ENCODE measurements around the gene ARSG. TPM values are rescaled to one million over a fixed set of nuclear protein-coding genes. Genes with fewer than 3 reads are reported as not detected.
"Not testable (repeated sequence)": the region's sequence is repeated elsewhere in the genome, so short reads cannot be mapped to it uniquely, and the experiment has no call there.

The ARSG gene
- polyA plus RNA-seq, 1 donor from 2014 or later: 16.9 TPM

DNA sequence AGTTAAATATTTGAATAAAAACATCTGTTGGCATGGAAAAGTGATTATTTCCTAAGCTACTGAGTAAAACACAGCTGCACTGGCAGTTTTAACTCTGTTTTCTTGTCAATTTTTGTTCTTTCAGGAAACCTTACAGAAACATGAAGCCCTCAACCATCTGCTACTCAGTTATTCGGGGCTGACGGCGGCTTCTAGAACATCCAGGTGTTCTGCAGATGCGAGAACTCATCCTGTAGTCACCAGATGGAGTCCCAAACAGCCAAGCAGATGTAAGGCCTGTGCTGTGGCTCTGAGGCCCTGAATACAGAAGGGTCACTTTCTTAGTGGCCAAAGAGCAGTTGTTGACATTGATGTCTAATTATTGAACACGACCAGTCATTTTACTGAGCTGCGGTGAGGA is 15.5 kb downstream of the ARSG start:
- no peaks in the 10 kb centered on the region for H3K27me3 ChIP-seq (ENCODE audit: insufficient read depth, low read depth, low read length)
- H3K9me2 ChIP-seq (ENCODE audit: insufficient read depth, low read length): no peaks in the 10 kb centered on the region
- H3K36me3 ChIP-seq (ENCODE audit: insufficient read depth, low read length): no peaks in the 10 kb centered on the region
- no peak overlapping the region for H3K4me3 ChIP-seq (ENCODE audit: low read length)
- H3K27ac ChIP-seq (ENCODE audit: low read length): no peak overlapping the region
- H3K9me3 ChIP-seq (ENCODE audit: low read length): peaks cover 2% of the 10 kb centered on the region
- H2AFZ ChIP-seq (ENCODE audit: low read depth, low read length): no peak overlapping the region
- no peaks in the 10 kb centered on the region for H3K79me2 ChIP-seq (replicated peaks; ENCODE audit: insufficient read depth, low read length)
- no peaks in the 10 kb centered on the region for H4K20me1 ChIP-seq (ENCODE audit: insufficient read depth)
- no peaks in the 10 kb centered on the region for H3F3A ChIP-seq (ENCODE audit: insufficient read depth, low read length, poor library complexity, severe bottlenecking)
- no peak overlapping the region for H3K9ac ChIP-seq (ENCODE audit: low read length)
- TF ChIP-seq EZH2 (IDR thresholded peaks at IDR 0.05; ENCODE audit: borderline replicate concordance, insufficient read depth, low read length, poor library complexity, severe bottlenecking) (no peak), POLR2AphosphoS5 (IDR thresholded peaks at IDR 0.05) (no peak), CTCF (IDR thresholded peaks at IDR 0.05; ENCODE audit: poor library complexity, severe bottlenecking) (no peak), MXI1 (conservative IDR thresholded peaks at IDR 0.05; ENCODE audit: poor library complexity, severe bottlenecking) (no peak), RAD21 (conservative IDR thresholded peaks at IDR 0.05) (no peak), TAF1 (IDR thresholded peaks at IDR 0.05; ENCODE audit: low read depth) (no peak), SMC3 (conservative IDR thresholded peaks at IDR 0.05; ENCODE audit: poor library complexity) (no peak), EP300 (conservative IDR thresholded peaks at IDR 0.05; ENCODE audit: poor library complexity, severe bottlenecking) (no peak)
- TF ChIP-seq, protein P1, sequence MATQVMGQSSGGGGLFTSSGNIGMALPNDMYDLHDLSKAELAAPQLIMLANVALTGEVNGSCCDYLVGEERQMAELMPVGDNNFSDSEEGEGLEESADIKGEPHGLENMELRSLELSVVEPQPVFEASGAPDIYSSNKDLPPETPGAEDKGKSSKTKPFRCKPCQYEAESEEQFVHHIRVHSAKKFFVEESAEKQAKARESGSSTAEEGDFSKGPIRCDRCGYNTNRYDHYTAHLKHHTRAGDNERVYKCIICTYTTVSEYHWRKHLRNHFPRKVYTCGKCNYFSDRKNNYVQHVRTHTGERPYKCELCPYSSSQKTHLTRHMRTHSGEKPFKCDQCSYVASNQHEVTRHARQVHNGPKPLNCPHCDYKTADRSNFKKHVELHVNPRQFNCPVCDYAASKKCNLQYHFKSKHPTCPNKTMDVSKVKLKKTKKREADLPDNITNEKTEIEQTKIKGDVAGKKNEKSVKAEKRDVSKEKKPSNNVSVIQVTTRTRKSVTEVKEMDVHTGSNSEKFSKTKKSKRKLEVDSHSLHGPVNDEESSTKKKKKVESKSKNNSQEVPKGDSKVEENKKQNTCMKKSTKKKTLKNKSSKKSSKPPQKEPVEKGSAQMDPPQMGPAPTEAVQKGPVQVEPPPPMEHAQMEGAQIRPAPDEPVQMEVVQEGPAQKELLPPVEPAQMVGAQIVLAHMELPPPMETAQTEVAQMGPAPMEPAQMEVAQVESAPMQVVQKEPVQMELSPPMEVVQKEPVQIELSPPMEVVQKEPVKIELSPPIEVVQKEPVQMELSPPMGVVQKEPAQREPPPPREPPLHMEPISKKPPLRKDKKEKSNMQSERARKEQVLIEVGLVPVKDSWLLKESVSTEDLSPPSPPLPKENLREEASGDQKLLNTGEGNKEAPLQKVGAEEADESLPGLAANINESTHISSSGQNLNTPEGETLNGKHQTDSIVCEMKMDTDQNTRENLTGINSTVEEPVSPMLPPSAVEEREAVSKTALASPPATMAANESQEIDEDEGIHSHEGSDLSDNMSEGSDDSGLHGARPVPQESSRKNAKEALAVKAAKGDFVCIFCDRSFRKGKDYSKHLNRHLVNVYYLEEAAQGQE (IDR thresholded peaks at IDR 0.05; ENCODE audit: borderline replicate concordance): no peak
- H3K4me2 ChIP-seq (ENCODE audit: low read length): no peak overlapping the region

- Histone ChIP-seq H3K79me2 (replicated peaks; ENCODE audit: insufficient read depth, low read length) (no peaks in the 10 kb centered on the region), H3K4me3 (ENCODE audit: low read length) (no peak overlapping the region), H3K27me3 (ENCODE audit: insufficient read depth, low read depth, low read length) (no peaks in the 10 kb centered on the region), H3K9me2 (ENCODE audit: insufficient read depth, low read length) (no peaks in the 10 kb centered on the region), H3K36me3 (ENCODE audit: insufficient read depth, low read length) (no peaks in the 10 kb centered on the region), H3K27ac (ENCODE audit: low read length) (no peak overlapping the region), H3K9me3 (ENCODE audit: low read length) (no peaks in the 10 kb centered on the region), H4K20me1 (ENCODE audit: insufficient read depth) (no peaks in the 10 kb centered on the region), H3K9ac (ENCODE audit: low read length) (no peak overlapping the region), H3K4me2 (ENCODE audit: low read length) (no peak overlapping the region), H2AFZ (ENCODE audit: low read depth, low read length) (no peak overlapping the region), H3F3A (ENCODE audit: insufficient read depth, low read length, poor library complexity, severe bottlenecking) (no peaks in the 10 kb centered on the region)
- TF ChIP-seq TAF1 (IDR thresholded peaks at IDR 0.05; ENCODE audit: low read depth) (no peak), POLR2AphosphoS5 (IDR thresholded peaks at IDR 0.05) (no peak), MXI1 (conservative IDR thresholded peaks at IDR 0.05; ENCODE audit: poor library complexity, severe bottlenecking) (no peak), SMC3 (conservative IDR thresholded peaks at IDR 0.05; ENCODE audit: poor library complexity) (no peak), EZH2 (IDR thresholded peaks at IDR 0.05; ENCODE audit: borderline replicate concordance, insufficient read depth, low read length, poor library complexity, severe bottlenecking) (no peak)
- TF ChIP-seq, protein P1 (IDR thresholded peaks at IDR 0.05; ENCODE audit: borderline replicate concordance): no peak
Observed at GRCh38 chr17:68307443-68307842, 16.1 kb downstream of the ARSG start.

DNA sequence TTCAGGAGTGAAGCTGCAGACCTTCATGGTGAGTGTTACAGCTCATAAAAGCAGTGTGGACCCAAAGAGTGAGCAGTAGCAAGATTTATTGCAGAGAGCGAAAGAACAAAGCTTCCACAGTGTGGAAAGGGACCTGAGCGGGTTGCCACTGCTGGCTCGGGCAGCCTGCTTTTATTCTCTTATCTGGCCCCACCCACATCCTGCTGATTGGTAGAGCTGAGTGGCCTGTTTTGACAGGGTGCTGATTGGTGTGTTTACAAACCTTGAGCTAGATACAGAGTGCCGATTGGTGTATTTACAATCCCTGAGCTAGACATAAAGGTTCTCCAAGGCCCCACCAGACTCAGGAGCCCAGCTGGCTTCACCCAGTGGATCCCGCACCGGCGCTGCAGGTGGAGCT is 17.2 kb downstream of the ARSG start:
- H3K36me3 ChIP-seq (ENCODE audit: insufficient read depth, low read length); H4K20me1 ChIP-seq (ENCODE audit: insufficient read depth); H3K9me2 ChIP-seq (ENCODE audit: insufficient read depth, low read length); H3K79me2 ChIP-seq (replicated peaks; ENCODE audit: insufficient read depth, low read length); H3K9ac ChIP-seq (ENCODE audit: low read length); H3K9me3 ChIP-seq (ENCODE audit: low read length); H3K27me3 ChIP-seq (ENCODE audit: insufficient read depth, low read depth, low read length); H3K27ac ChIP-seq (ENCODE audit: low read length); H2AFZ ChIP-seq (ENCODE audit: low read depth, low read length); H3K4me3 ChIP-seq (ENCODE audit: low read length); H3F3A ChIP-seq (ENCODE audit: insufficient read depth, low read length, poor library complexity, severe bottlenecking); H3K4me2 ChIP-seq (ENCODE audit: low read length): not testable (repeated sequence)

GRCh38 chr17:68309066-68309670 is 17.9 kb downstream of the ARSG start:
- H3K79me2 ChIP-seq (replicated peaks; ENCODE audit: insufficient read depth, low read length); H3K27ac ChIP-seq (ENCODE audit: low read length); H2AFZ ChIP-seq (ENCODE audit: low read depth, low read length); H3K9me3 ChIP-seq (ENCODE audit: low read length); H3K9me2 ChIP-seq (ENCODE audit: insufficient read depth, low read length); H3K9ac ChIP-seq (ENCODE audit: low read length); H3K4me3 ChIP-seq (ENCODE audit: low read length); H3K27me3 ChIP-seq (ENCODE audit: insufficient read depth, low read depth, low read length); H3F3A ChIP-seq (ENCODE audit: insufficient read depth, low read length, poor library complexity, severe bottlenecking); H4K20me1 ChIP-seq (ENCODE audit: insufficient read depth); H3K4me2 ChIP-seq (ENCODE audit: low read length); H3K36me3 ChIP-seq (ENCODE audit: insufficient read depth, low read length): not testable (repeated sequence)
